Lower lobe of right lung (tissue), 2 donors: ENCODE data around the gene ASTN2. TPM values are rescaled to one million over a fixed set of nuclear protein-coding genes. Genes with fewer than 3 reads are reported as not detected.

Experiments used
- ATAC-seq, 2 donors: fragments of 200-7000 bp; cut with Tn5 transposase; one replicate each; pipeline ENCODE4 v1.9.1; 2020 to 2022; ENCODE audit warnings: mild to moderate bottlenecking in 2 of 2, moderate library complexity in 2 of 2
- DNase-seq: peaks from one replicate; pipeline ENCODE4 v3.0.0-alpha.2; 2020
- H3K27ac ChIP-seq: fragments of 200-600 bp; one replicate; pipeline ENCODE4 v1.8.0; 2022
- H3K27me3 ChIP-seq: fragments of 200-600 bp; one replicate; pipeline ENCODE4 v1.8.0; 2022; ENCODE audit warnings: low read depth
- H3K36me3 ChIP-seq: fragments of 200-600 bp; one replicate; pipeline ENCODE4 v1.8.0; 2022; ENCODE audit warnings: mild to moderate bottlenecking
- H3K4me1 ChIP-seq: fragments of 200-600 bp; one replicate; pipeline ENCODE4 v1.8.0; 2022
- H3K4me3 ChIP-seq: fragments of 200-600 bp; one replicate; pipeline ENCODE4 v1.8.0; 2022; ENCODE audit warnings: mild to moderate bottlenecking
- H3K9me3 ChIP-seq: fragments of 200-600 bp; one replicate; pipeline ENCODE4 v1.8.0; 2022
- CTCF ChIP-seq: fragments of 200-600 bp; IDR thresholded peaks from one replicate; pipeline ENCODE4 v1.8.0; 2022; ENCODE audit warnings: antibody characterized with exemption, mild to moderate bottlenecking
- intact Hi-C: fragments of 100-400 bp; cut with DNase I; formaldehyde crosslinking; loops from one replicate; pipeline ENCODE4 v1.11.0; 2022
- total RNA-seq: library from RNA; stranded (reverse); fragmentation: NEBNext Ultra II Directional; extraction: Animal tissue kit (Norgen Biotek cat#: 25700); gene quantifications from one replicate; pipeline ENCODE4 v1.2.1, GENCODE V29; 2021
- donor health status: DM: no; HTN: yes; CAD: no; lungs with severe emphysema.

The ASTN2 gene
- total RNA-seq, 1 donor from 2014 or later: 4.3 TPM

GRCh38 chr9:116550696-116551436, 864.0 kb downstream of the ASTN2 start:
- Histone ChIP-seq H3K4me1 (peaks cover 21% of the 10 kb centered on the region), H3K27ac (no peak overlapping the region), H3K36me3 (no peaks in the 10 kb centered on the region), H3K27me3 (no peaks in the 10 kb centered on the region), H3K4me3 (no peak overlapping the region), H3K9me3 (no peaks in the 10 kb centered on the region)
- intact Hi-C loops: no loop called here
- peak; percentile 19 to 26 for ATAC-seq
- DNase-seq: no peak
- no peak for TF ChIP-seq CTCF

DNA sequence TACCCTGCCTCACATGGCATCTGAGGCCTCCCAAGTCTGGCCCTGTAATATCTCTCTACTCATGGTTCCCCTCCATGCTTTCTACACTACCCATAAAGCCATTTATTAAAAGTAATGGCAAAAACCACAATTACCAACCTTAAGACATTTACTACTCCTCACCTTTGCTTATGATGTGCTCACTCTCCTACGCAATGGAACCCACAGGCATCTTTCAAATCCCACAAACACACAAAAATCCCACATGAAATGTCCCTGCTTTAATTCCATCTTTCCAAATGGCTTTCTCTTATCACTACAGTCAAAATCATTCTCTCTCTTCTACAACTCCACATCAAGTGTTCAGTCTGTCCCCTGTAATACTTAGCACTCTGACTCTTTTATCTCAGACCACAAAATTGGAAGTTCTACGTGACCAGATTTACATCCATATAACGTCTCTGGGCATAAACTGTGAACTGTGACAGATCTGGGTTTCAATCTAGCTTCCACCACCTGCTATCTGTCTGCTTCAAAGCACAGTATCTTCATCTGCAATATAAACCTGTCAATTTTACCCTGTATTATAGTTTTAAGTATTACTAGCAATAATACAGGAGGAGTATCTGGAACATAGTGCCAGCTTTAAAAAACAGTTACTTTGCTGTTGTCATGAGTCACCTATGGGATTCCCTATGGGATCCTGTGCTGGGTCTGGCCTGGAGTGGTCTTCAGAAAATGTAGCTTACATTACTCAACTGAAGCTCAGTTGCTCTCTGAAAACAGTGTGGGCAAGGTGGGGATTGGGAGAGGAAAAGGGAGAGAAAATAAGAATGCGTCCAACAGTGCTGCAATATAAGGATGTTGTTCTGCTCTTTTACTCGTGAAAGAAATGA, 864.8 kb downstream of the ASTN2 start:
- no peak for DNase-seq
- intact Hi-C loops: no loop called here
- Histone ChIP-seq H3K36me3 (no peaks in the 10 kb centered on the region), H3K9me3 (no peaks in the 10 kb centered on the region), H3K27ac (no peak overlapping the region), H3K4me3 (no peak overlapping the region), H3K4me1 (peaks cover 21% of the 10 kb centered on the region), H3K27me3 (no peaks in the 10 kb centered on the region)
- no peak for ATAC-seq
- no peak for TF ChIP-seq CTCF

GRCh38 chr9:116549061-116549664, 865.7 kb downstream of the ASTN2 start:
- Histone ChIP-seq H3K4me3 (no peak overlapping the region), H3K27me3 (no peaks in the 10 kb centered on the region), H3K36me3 (no peaks in the 10 kb centered on the region), H3K4me1 (peaks cover 21% of the 10 kb centered on the region), H3K27ac (no peak overlapping the region), H3K9me3 (no peaks in the 10 kb centered on the region)
- DNase-seq (peak; percentile 70), ATAC-seq (peak; percentile 83 to 92)
- no peak for TF ChIP-seq CTCF
- intact Hi-C loops: no loop called here

DNA sequence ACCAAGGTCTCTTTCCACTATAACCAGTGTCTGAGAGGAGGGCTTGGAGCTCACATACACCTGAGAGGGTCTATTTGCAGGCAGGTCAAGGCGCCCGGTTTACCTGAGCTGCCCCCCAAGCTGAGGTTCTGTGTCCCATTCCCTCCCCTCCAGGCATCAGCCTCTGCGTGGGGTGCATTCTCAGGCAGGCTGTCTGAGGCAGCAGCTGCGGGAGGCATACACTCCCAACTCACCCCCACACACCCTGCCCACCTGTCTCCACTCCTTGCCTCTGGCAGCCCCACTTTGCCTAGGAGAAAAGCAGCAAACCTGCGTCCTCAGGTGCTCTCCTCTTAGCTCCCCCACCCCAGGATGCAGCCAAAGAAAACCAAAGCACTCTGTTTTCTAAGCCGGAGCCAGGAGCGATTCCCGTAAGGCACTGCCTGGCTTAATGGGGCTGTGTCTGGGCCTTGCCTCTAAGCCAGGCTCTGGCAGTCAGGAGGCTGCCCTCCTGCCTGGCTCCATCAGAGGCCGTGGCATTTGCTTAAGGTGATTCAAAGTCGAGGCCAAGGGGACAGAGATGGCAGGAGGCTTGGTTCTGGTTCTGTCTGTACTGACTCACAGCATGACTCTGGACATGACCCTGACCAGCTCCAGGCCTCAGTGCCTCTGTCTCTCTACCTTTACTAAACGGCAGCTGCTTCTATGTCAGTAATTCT, 867.0 kb downstream of the ASTN2 start:
- no peak for TF ChIP-seq CTCF
- Histone ChIP-seq H3K4me1 (peaks cover 21% of the 10 kb centered on the region), H3K27me3 (no peaks in the 10 kb centered on the region), H3K27ac (no peak overlapping the region), H3K36me3 (no peaks in the 10 kb centered on the region), H3K9me3 (no peaks in the 10 kb centered on the region), H3K4me3 (no peak overlapping the region)
- intact Hi-C loops: no loop called here
- DNase-seq (no peak), ATAC-seq (no peak)
